K562 (cell line): Measurements from ENCODE around the gene ZNF584. TPM values are rescaled to one million over a fixed set of nuclear protein-coding genes. Genes with fewer than 3 reads are reported as not detected.

Experiments
- ATAC-seq: fragments of 200-7000 bp; cut with Tn5 transposase; 3 replicates; pipeline ENCODE4 v1.9.1; 2020; ENCODE audit warnings: moderate library complexity
- BruUV-seq: library from RNA; stranded (reverse); fragments of 400-500 nt; replicated peaks from 2 replicates; lab custom pipeline; 2021; lab: Mats Ljungman, UMichigan
- CTCF ChIA-PET: fragments of 300-600 bp; formaldehyde crosslinking; extraction: SDS; loops from one replicate; lab custom pipeline; 2021; ENCODE audit warnings: low intra/inter-chr PET ratio; lab: Yijun Ruan, JAX
- POLR2A ChIA-PET: fragments of 300-600, 350-650 bp; sonication (Branson Sonifier 250); formaldehyde crosslinking; extraction: SDS; loops from one replicate; lab custom pipeline; 2021; ENCODE audit warnings: antibody characterized with exemption, inconsistent platforms; lab: Yijun Ruan, JAX
- DNase-seq, 4 experiments: peaks; one replicate each; pipeline versions ENCODE4 v3.0.0 to v3.0.0-alpha.2; 2011 to 2018; ENCODE audit warnings: low spot score in 3 of 4, mixed read lengths in 3 of 4; ENCODE audit errors: extremely low read depth in 1 of 4
- FAIRE-seq: peaks from 2 replicates; lab custom pipeline; 2011; peaks lifted over from hg19 to GRCh38; lab: Jason Lieb, UNC
- H2AFZ ChIP-seq: 2 replicates; pipeline ENCODE4 v1.6.0; 2011; ENCODE audit warnings: low read depth, low read length, control low read depth, inconsistent platforms
- H3K27ac ChIP-seq: fragments of 200-600 bp; 3 replicates; pipeline ENCODE4 v1.8.0; 2011; ENCODE audit warnings: low read depth, mild to moderate bottlenecking, control low read depth, inconsistent platforms, low read length, moderate library complexity, mixed read lengths; ENCODE audit errors: extremely low read depth
- H3K27me3 ChIP-seq, 2 experiments: fragments of 300-600 bp in 1 of 2; 2 replicates in 1 of 2; 3 replicates in 1 of 2; pipeline versions ENCODE4 v1.6.0 to v1.8.0; 2011; ENCODE audit warnings: inconsistent platforms in 2 of 2, low read length in 2 of 2, mild to moderate bottlenecking in 1 of 2, mixed read lengths in 1 of 2, moderate library complexity in 1 of 2; ENCODE audit not compliant: control insufficient read depth in 2 of 2, insufficient read depth in 2 of 2
- H3K36me3 ChIP-seq: fragments of 300-600 bp; 3 replicates; pipeline ENCODE4 v1.8.0; 2011; ENCODE audit warnings: mild to moderate bottlenecking, low read length, inconsistent platforms; ENCODE audit not compliant: control insufficient read depth, insufficient read depth
- H3K4me1 ChIP-seq, 2 experiments: fragments of 200-600 bp in 1 of 2; replicated peaks in 1 of 2; 2 replicates in 1 of 2; 3 replicates in 1 of 2; pipeline versions ENCODE4 v1.5.1 to v1.8.0; 2011; ENCODE audit warnings: inconsistent platforms in 2 of 2, low read length in 2 of 2, mild to moderate bottlenecking in 1 of 2, mixed read lengths in 1 of 2, moderate library complexity in 1 of 2; ENCODE audit not compliant: control insufficient read depth in 2 of 2, insufficient read depth in 2 of 2
- H3K4me2 ChIP-seq: 2 replicates; pipeline ENCODE4 v1.6.1; 2011; ENCODE audit warnings: low read length, control low read depth, inconsistent platforms, mixed read lengths; ENCODE audit not compliant: insufficient read depth
- H3K4me3 ChIP-seq: fragments of 200-600 bp; sonication (generic), shearing (Covaris generic); 2 replicates; pipeline ENCODE4 v1.5.1; 2016; ENCODE audit warnings: control low read depth, inconsistent platforms
- H3K79me2 ChIP-seq: fragments of 200-600 bp; 3 replicates; pipeline ENCODE4 v1.8.0; 2011; ENCODE audit warnings: low read length, inconsistent platforms; ENCODE audit not compliant: control insufficient read depth, insufficient read depth
- H3K9ac ChIP-seq, 2 experiments: 2 replicates each; pipeline versions ENCODE4 v1.6.0 to v1.6.1; 2011; ENCODE audit warnings: low read depth in 2 of 2, low read length in 2 of 2, control low read depth in 1 of 2, inconsistent platforms in 1 of 2, mild to moderate bottlenecking in 1 of 2, mixed read lengths in 1 of 2; ENCODE audit not compliant: insufficient read depth in 1 of 2
- H3K9me1 ChIP-seq: one replicate; pipeline ENCODE4 v1.6.0; 2011; ENCODE audit warnings: inconsistent platforms, mild to moderate bottlenecking, low read length, moderate library complexity; ENCODE audit not compliant: control insufficient read depth, insufficient read depth
- H3K9me3 ChIP-seq: replicated peaks from 2 replicates; pipeline ENCODE4 v1.5.1; 2011; ENCODE audit warnings: low read depth, low read length, inconsistent platforms; ENCODE audit not compliant: control insufficient read depth, insufficient read depth
- H4K20me1 ChIP-seq: replicated peaks from 2 replicates; pipeline ENCODE4 v1.6.1; 2011; ENCODE audit warnings: low read length, inconsistent platforms, mixed read lengths; ENCODE audit not compliant: control insufficient read depth, insufficient read depth
- ATF6 ChIP-seq: sonication (generic); formaldehyde crosslinking; IDR thresholded peaks from 2 replicates; pipeline ENCODE4 v1.4.0; 2020; ENCODE audit warnings: mild to moderate bottlenecking, missing genetic modification reagents
- CHAMP1 ChIP-seq: fragments of 450-650 bp; IDR thresholded peaks from 2 replicates; pipeline ENCODE4 v1.6.1; 2016; ENCODE audit warnings: mild to moderate bottlenecking
- HNRNPLL ChIP-seq: fragments of 200-400 bp; formaldehyde crosslinking; IDR thresholded peaks from 2 replicates; pipeline ENCODE4 v1.6.1; 2017; ENCODE audit warnings: low read length, low read depth, mild to moderate bottlenecking; ENCODE audit not compliant: poor library complexity, severe bottlenecking
- NCOR1 ChIP-seq: fragments of 450-650 bp; IDR thresholded peaks from 2 replicates; pipeline ENCODE4 v1.6.1; 2016; ENCODE audit warnings: mild to moderate bottlenecking, moderate library complexity
- SPI1 ChIP-seq: IDR thresholded peaks from 2 replicates; pipeline ENCODE4 v1.6.1; 2011; ENCODE audit warnings: low read depth, low read length, control low read depth, borderline replicate concordance
- TCF7L2 ChIP-seq: fragments of 150-350 bp; IDR thresholded peaks from 2 replicates; pipeline ENCODE4 v1.6.1; 2016; ENCODE audit warnings: low read depth, mild to moderate bottlenecking, low read length, moderate library complexity
- TCFL5 ChIP-seq: fragments of 250-450 bp; sonication (Bioruptor Pico); conservative IDR thresholded peaks from 2 replicates; pipeline ENCODE4 v1.6.1; 2021; ENCODE audit warnings: mild to moderate bottlenecking, moderate library complexity, matching md5 sums
- ZFP36 ChIP-seq: fragments of 150-350 bp; IDR thresholded peaks from 2 replicates; pipeline ENCODE4 v1.6.1; 2018; ENCODE audit warnings: low read length, low read depth; ENCODE audit not compliant: partially characterized antibody
- ZNF232 ChIP-seq: sonication (generic); formaldehyde crosslinking; IDR thresholded peaks from 2 replicates; pipeline ENCODE4 v1.8.0; 2022; ENCODE audit warnings: mild to moderate bottlenecking, missing genetic modification reagents
- ZNF79 ChIP-seq: fragments of 250-450 bp; sonication (Bioruptor Pico); IDR thresholded peaks from 2 replicates; pipeline ENCODE4 v1.4.0; 2020; ENCODE audit warnings: low read depth, mild to moderate bottlenecking, moderate library complexity
- WGBS: fragments of 100-300 bp; shearing (Covaris generic); methylation state at CpG from one replicate; pipeline ENCODE4 v1.1.6; 2016; ENCODE audit warnings: low coverage, mixed read lengths; ENCODE audit not compliant: insufficient coverage; ENCODE audit errors: missing lambda C conversion rate; 5-methylcytosine and 5-hydroxymethylcytosine counted together
- in situ Hi-C: fragments of 300-500 bp; cut with MboI; formaldehyde crosslinking; loops from 4 replicates; pipeline ENCODE4 v1.15.0; 2018; ENCODE audit warnings: inconsistent platforms, mixed read lengths
- intact Hi-C: fragments of 100-400 bp; cut with micrococcal nuclease; formaldehyde crosslinking; loops from 2 replicates; pipeline ENCODE4 v1.14.2; 2022
- polyA plus RNA-seq, 8 experiments: library from polyadenylated mRNA; depleted of rRNA in 4 of 8; stranded (reverse) in 5 of 8; unstranded in 3 of 8; fragments of >200 nt; fragmentation: Nextera tagmentation in 2 of 8; fragmentation: Illumina TruSeq in 1 of 8; extraction: Ambion mirVana in 2 of 8; extraction: Trizol in 1 of 8; gene quantifications; 2 replicates each; pipeline versions ENCODE4 v1.2.1 to v1.2.3, GENCODE V29; 2011 to 2014; ENCODE audit warnings: inconsistent platforms in 1 of 8, missing spikeins in 1 of 8
- total RNA-seq, 7 experiments: library from RNA; depleted of rRNA in 6 of 7; stranded (reverse); fragments of >200 nt in 6 of 7; fragmentation: Illumina TruSeq in 2 of 7; extraction: Trizol in 2 of 7; gene quantifications; 2 replicates each; pipeline versions ENCODE4 v1.2.1 to v1.2.3, GENCODE V29; 2011 to 2021; ENCODE audit warnings: low replicate concordance in 1 of 7

Gene ZNF584
- total and polyA plus RNA-seq, 9 of the 15 experiments (the other 6 are each of a cell fraction or from before 2014, with no cell fraction given) = 5.8 to 43.4 (median 24.6) TPM

- Histone ChIP-seq H2AFZ (no peak overlapping the region), H3K27ac (no peak overlapping the region; the same call in 2 of the 3 replicates), H3K4me3 (no peak overlapping the region), H3K4me1 (peaks cover 18 to 78% of the 10 kb centered on the region in 2 experiments), H3K9me3 (no peaks in the 10 kb centered on the region), H3K9ac (peak overlapping the region in 1 of 2 experiments; percentile 49; a peak in 2 of 4 replicates), H4K20me1 (peaks cover 16% of the 10 kb centered on the region; the same call in 1 of the 2 replicates), H3K36me3 (peaks cover 31% of the 10 kb centered on the region), H3K9me1 (no peaks in the 10 kb centered on the region), H3K79me2 (peaks cover 24% of the 10 kb centered on the region), H3K4me2 (no peak overlapping the region), H3K27me3 (no peaks in the 10 kb centered on the region)
- FAIRE-seq = no peak
- intact Hi-C loops (no loop called here), in situ Hi-C loops (no loop called here)
- no peak for ATAC-seq
- POLR2A ChIA-PET = interaction anchor here (1.8 kb wide), 1 partner anchor 10 kb away, joined by 8 read pairs; no protein-coding TSS in a partner anchor
- 34% methylated on average over 7 of the region's 7 CpGs for WGBS
- peak; percentile 7; the same call in 1 of the 2 replicates for TF ChIP-seq SPI1
- TF ChIP-seq TCFL5 (CRISPR knock-in tag) = no peak
- DNase-seq = peak in 1 of 4 experiments; percentile 16
- CTCF ChIA-PET = no interaction called here
- BruUV-seq = no TSS peak
These were observed 10.9 kb upstream of the ZNF584 start for GRCh38 chr19:58397533-58398037.

GRCh38 chr19:58398087-58398486 lies 10.4 kb upstream of the ZNF584 start:
- H3K4me3 ChIP-seq = no peak overlapping the region
- no peaks in the 10 kb centered on the region for H3K9me1 ChIP-seq
- FAIRE-seq (no peak), ATAC-seq (no peak), DNase-seq (peak in 1 of 4 experiments; percentile 2)
- peaks cover 23% of the 10 kb centered on the region for H3K79me2 ChIP-seq
- BruUV-seq = no TSS peak
- in situ Hi-C loops = no loop called here
- H3K27ac ChIP-seq = no peak overlapping the region
- ChIA-PET POLR2A (interaction anchor here (0.6 to 1.8 kb wide), 3 partner anchors 10 to 214 kb away, joined by 3 to 8 read pairs (median 3); no protein-coding TSS in a partner anchor), CTCF (no interaction called here)
- intact Hi-C loops = no loop called here
- H4K20me1 ChIP-seq = peaks cover 11% of the 10 kb centered on the region; the same call in 1 of the 2 replicates
- H3K9ac ChIP-seq = peak overlapping the region in 1 of 2 experiments; percentile 82; a peak in 1 of 4 replicates
- no peak overlapping the region for H3K4me2 ChIP-seq
- peaks cover 21 to 76% of the 10 kb centered on the region in 2 experiments for H3K4me1 ChIP-seq
- H3K9me3 ChIP-seq = no peaks in the 10 kb centered on the region
- TF ChIP-seq TCF7L2 = no peak
- no peak for TF ChIP-seq CHAMP1
- TF ChIP-seq ZFP36 = peak; percentile 87
- no peak for TF ChIP-seq ATF6 (CRISPR knock-in tag)
- no peak for TF ChIP-seq ZNF232 (CRISPR knock-in tag)
- TF ChIP-seq ZNF79 = no peak
- no peak for TF ChIP-seq NCOR1
- TF ChIP-seq HNRNPLL = no peak
- WGBS = 60% methylated on average over 4 of the region's 4 CpGs
- no peaks in the 10 kb centered on the region for H3K27me3 ChIP-seq
- no peak overlapping the region for H2AFZ ChIP-seq
- H3K36me3 ChIP-seq = peaks cover 26% of the 10 kb centered on the region
